K562 (cell line): Measurements from ENCODE around the gene FRMPD4. TPM values are rescaled to one million over a fixed set of nuclear protein-coding genes. Genes with fewer than 3 reads are reported as not detected.

Source experiments
- ATAC-seq: fragments of 200-7000 bp; cut with Tn5 transposase; 3 replicates; pipeline ENCODE4 v1.9.1; 2020; ENCODE audit warnings: moderate library complexity
- BruUV-seq: library from RNA; stranded (reverse); fragments of 400-500 nt; replicated peaks from 2 replicates; lab custom pipeline; 2021; lab: Mats Ljungman, UMichigan
- CTCF ChIA-PET: fragments of 300-600 bp; formaldehyde crosslinking; extraction: SDS; loops from one replicate; lab custom pipeline; 2021; ENCODE audit warnings: low intra/inter-chr PET ratio; lab: Yijun Ruan, JAX
- POLR2A ChIA-PET: fragments of 300-600, 350-650 bp; sonication (Branson Sonifier 250); formaldehyde crosslinking; extraction: SDS; loops from one replicate; lab custom pipeline; 2021; ENCODE audit warnings: antibody characterized with exemption, inconsistent platforms; lab: Yijun Ruan, JAX
- DNase-seq, 4 experiments: peaks; one replicate each; pipeline versions ENCODE4 v3.0.0 to v3.0.0-alpha.2; 2011 to 2018; ENCODE audit warnings: low spot score in 3 of 4, mixed read lengths in 3 of 4; ENCODE audit errors: extremely low read depth in 1 of 4
- FAIRE-seq: peaks from 2 replicates; lab custom pipeline; 2011; peaks lifted over from hg19 to GRCh38; lab: Jason Lieb, UNC
- H2AFZ ChIP-seq: 2 replicates; pipeline ENCODE4 v1.6.0; 2011; ENCODE audit warnings: low read depth, low read length, control low read depth, inconsistent platforms
- H3K27ac ChIP-seq: fragments of 200-600 bp; 3 replicates; pipeline ENCODE4 v1.8.0; 2011; ENCODE audit warnings: low read depth, mild to moderate bottlenecking, control low read depth, inconsistent platforms, low read length, moderate library complexity, mixed read lengths; ENCODE audit errors: extremely low read depth
- H3K27me3 ChIP-seq, 2 experiments: fragments of 300-600 bp in 1 of 2; 2 replicates in 1 of 2; 3 replicates in 1 of 2; pipeline versions ENCODE4 v1.6.0 to v1.8.0; 2011; ENCODE audit warnings: inconsistent platforms in 2 of 2, low read length in 2 of 2, mild to moderate bottlenecking in 1 of 2, mixed read lengths in 1 of 2, moderate library complexity in 1 of 2; ENCODE audit not compliant: control insufficient read depth in 2 of 2, insufficient read depth in 2 of 2
- H3K36me3 ChIP-seq: fragments of 300-600 bp; 3 replicates; pipeline ENCODE4 v1.8.0; 2011; ENCODE audit warnings: mild to moderate bottlenecking, low read length, inconsistent platforms; ENCODE audit not compliant: control insufficient read depth, insufficient read depth
- H3K4me1 ChIP-seq, 2 experiments: fragments of 200-600 bp in 1 of 2; replicated peaks in 1 of 2; 2 replicates in 1 of 2; 3 replicates in 1 of 2; pipeline versions ENCODE4 v1.5.1 to v1.8.0; 2011; ENCODE audit warnings: inconsistent platforms in 2 of 2, low read length in 2 of 2, mild to moderate bottlenecking in 1 of 2, mixed read lengths in 1 of 2, moderate library complexity in 1 of 2; ENCODE audit not compliant: control insufficient read depth in 2 of 2, insufficient read depth in 2 of 2
- H3K4me2 ChIP-seq: 2 replicates; pipeline ENCODE4 v1.6.1; 2011; ENCODE audit warnings: low read length, control low read depth, inconsistent platforms, mixed read lengths; ENCODE audit not compliant: insufficient read depth
- H3K4me3 ChIP-seq: fragments of 200-600 bp; sonication (generic), shearing (Covaris generic); 2 replicates; pipeline ENCODE4 v1.5.1; 2016; ENCODE audit warnings: control low read depth, inconsistent platforms
- H3K79me2 ChIP-seq: fragments of 200-600 bp; 3 replicates; pipeline ENCODE4 v1.8.0; 2011; ENCODE audit warnings: low read length, inconsistent platforms; ENCODE audit not compliant: control insufficient read depth, insufficient read depth
- H3K9ac ChIP-seq, 2 experiments: 2 replicates each; pipeline versions ENCODE4 v1.6.0 to v1.6.1; 2011; ENCODE audit warnings: low read depth in 2 of 2, low read length in 2 of 2, control low read depth in 1 of 2, inconsistent platforms in 1 of 2, mild to moderate bottlenecking in 1 of 2, mixed read lengths in 1 of 2; ENCODE audit not compliant: insufficient read depth in 1 of 2
- H3K9me1 ChIP-seq: one replicate; pipeline ENCODE4 v1.6.0; 2011; ENCODE audit warnings: inconsistent platforms, mild to moderate bottlenecking, low read length, moderate library complexity; ENCODE audit not compliant: control insufficient read depth, insufficient read depth
- H3K9me3 ChIP-seq: replicated peaks from 2 replicates; pipeline ENCODE4 v1.5.1; 2011; ENCODE audit warnings: low read depth, low read length, inconsistent platforms; ENCODE audit not compliant: control insufficient read depth, insufficient read depth
- H4K20me1 ChIP-seq: replicated peaks from 2 replicates; pipeline ENCODE4 v1.6.1; 2011; ENCODE audit warnings: low read length, inconsistent platforms, mixed read lengths; ENCODE audit not compliant: control insufficient read depth, insufficient read depth
- HSF4 ChIP-seq: fragments of 250-450 bp; sonication (Bioruptor Pico); IDR thresholded peaks from 2 replicates; pipeline ENCODE4 v2.1.2; 2022; ENCODE audit warnings: mild to moderate bottlenecking, moderate library complexity, borderline replicate concordance
- MAFF ChIP-seq: IDR thresholded peaks from 2 replicates; pipeline ENCODE4 v1.6.1; 2012; ENCODE audit warnings: low read length, improper control_type of control experiment
- NR4A1 ChIP-seq, 2 experiments: fragments of 250-450 bp in 1 of 2; fragments of 450-650 bp in 1 of 2; sonication (Bioruptor Pico) in 1 of 2; IDR thresholded peaks; 2 replicates each; pipeline versions ENCODE4 v1.4.0 to v1.6.1; 2016 to 2020; ENCODE audit warnings: mild to moderate bottlenecking in 2 of 2, missing compliant biosample characterization in 1 of 2, missing genetic modification characterization in 1 of 2, moderate library complexity in 1 of 2
- POLR2A ChIP-seq: fragments of 450-650 bp; conservative IDR thresholded peaks from 2 replicates; pipeline ENCODE4 v1.6.1; 2016
- SMARCE1 ChIP-seq: fragments of 450-650 bp; IDR thresholded peaks from 2 replicates; pipeline ENCODE4 v1.7.1; 2016; ENCODE audit warnings: mild to moderate bottlenecking
- SRF ChIP-seq, 2 experiments: fragments of 250-450, 450-650 bp in 1 of 2; sonication (Bioruptor Pico) in 1 of 2; sonication (generic) in 1 of 2; formaldehyde crosslinking; IDR thresholded peaks; 2 replicates each; pipeline versions ENCODE4 v1.5.0 to v1.5.1; 2020 to 2022; ENCODE audit warnings: mild to moderate bottlenecking in 1 of 2, missing genetic modification reagents in 1 of 2
- TAF1 ChIP-seq: IDR thresholded peaks from 2 replicates; pipeline ENCODE4 v1.6.1; 2011; ENCODE audit warnings: mild to moderate bottlenecking, low read length, moderate library complexity; ENCODE audit not compliant: insufficient read depth, control insufficient read depth, severe bottlenecking; ENCODE audit errors: extremely low read depth
- in situ Hi-C: fragments of 300-500 bp; cut with MboI; formaldehyde crosslinking; loops from 4 replicates; pipeline ENCODE4 v1.15.0; 2018; ENCODE audit warnings: inconsistent platforms, mixed read lengths
- intact Hi-C: fragments of 100-400 bp; cut with micrococcal nuclease; formaldehyde crosslinking; loops from 2 replicates; pipeline ENCODE4 v1.14.2; 2022
- polyA plus RNA-seq, 8 experiments: library from polyadenylated mRNA; depleted of rRNA in 4 of 8; stranded (reverse) in 5 of 8; unstranded in 3 of 8; fragments of >200 nt; fragmentation: Nextera tagmentation in 2 of 8; fragmentation: Illumina TruSeq in 1 of 8; extraction: Ambion mirVana in 2 of 8; extraction: Trizol in 1 of 8; gene quantifications; 2 replicates each; pipeline versions ENCODE4 v1.2.1 to v1.2.3, GENCODE V29; 2011 to 2014; ENCODE audit warnings: inconsistent platforms in 1 of 8, missing spikeins in 1 of 8
- total RNA-seq, 7 experiments: library from RNA; depleted of rRNA in 6 of 7; stranded (reverse); fragments of >200 nt in 6 of 7; fragmentation: Illumina TruSeq in 2 of 7; extraction: Trizol in 2 of 7; gene quantifications; 2 replicates each; pipeline versions ENCODE4 v1.2.1 to v1.2.3, GENCODE V29; 2011 to 2021; ENCODE audit warnings: low replicate concordance in 1 of 7
- TF ChIP-seq, protein P1 (sequence below), 2 experiments: IDR thresholded peaks in 1 of 2; conservative IDR thresholded peaks in 1 of 2; 2 replicates each; pipeline ENCODE4 v1.6.1; 2016; ENCODE audit warnings: low read depth in 2 of 2, mild to moderate bottlenecking in 1 of 2, missing compliant biosample characterization in 1 of 2, missing genetic modification characterization in 1 of 2, moderate library complexity in 1 of 2
- TF ChIP-seq, protein P2 (sequence below): fragments of 250-450 bp; sonication (Bioruptor Pico); IDR thresholded peaks from 2 replicates; pipeline ENCODE4 v1.6.1; 2021; ENCODE audit warnings: mild to moderate bottlenecking
- TF ChIP-seq, protein P3 (sequence below): fragments of 450-650 bp; conservative IDR thresholded peaks from 2 replicates; pipeline ENCODE4 v1.6.1; 2016; ENCODE audit warnings: missing genetic modification characterization, low read depth, mild to moderate bottlenecking, control low read depth, missing compliant biosample characterization
- TF ChIP-seq, protein P4 (sequence below): IDR thresholded peaks from 2 replicates; pipeline ENCODE4 v1.6.1; 2014; ENCODE audit warnings: antibody characterized with exemption
- TF ChIP-seq, protein P5 (sequence below): IDR thresholded peaks from 2 replicates; pipeline ENCODE4 v1.6.1; 2011; ENCODE audit warnings: borderline replicate concordance, low read depth, mild to moderate bottlenecking, moderate library complexity, low read length; ENCODE audit not compliant: insufficient read depth, poor library complexity, severe bottlenecking

FRMPD4 gene
- total and polyA plus RNA-seq, 9 of the 15 experiments (the other 6 are each of a cell fraction or from before 2014, with no cell fraction given): not detected

DNA sequence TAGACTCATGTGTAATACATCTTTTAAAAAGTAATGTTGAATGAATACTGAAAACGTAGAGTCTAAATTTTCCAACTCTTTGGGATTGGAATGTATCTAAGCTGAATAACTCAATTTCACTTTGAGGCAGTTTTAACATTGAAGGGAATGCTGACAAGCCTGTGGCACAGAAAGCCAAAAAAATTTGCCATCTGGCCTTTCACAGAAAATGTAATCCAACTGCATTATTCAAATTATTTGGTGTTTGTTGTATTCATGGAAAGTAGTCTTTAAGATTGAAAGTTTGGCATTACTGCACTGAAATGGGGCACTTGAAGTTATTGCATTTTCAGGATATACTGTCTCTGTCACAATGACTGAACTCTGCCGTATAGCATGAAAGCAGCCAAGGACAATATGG, 186.9 kb downstream of the FRMPD4 start (continued):
- TF ChIP-seq, protein P1, sequence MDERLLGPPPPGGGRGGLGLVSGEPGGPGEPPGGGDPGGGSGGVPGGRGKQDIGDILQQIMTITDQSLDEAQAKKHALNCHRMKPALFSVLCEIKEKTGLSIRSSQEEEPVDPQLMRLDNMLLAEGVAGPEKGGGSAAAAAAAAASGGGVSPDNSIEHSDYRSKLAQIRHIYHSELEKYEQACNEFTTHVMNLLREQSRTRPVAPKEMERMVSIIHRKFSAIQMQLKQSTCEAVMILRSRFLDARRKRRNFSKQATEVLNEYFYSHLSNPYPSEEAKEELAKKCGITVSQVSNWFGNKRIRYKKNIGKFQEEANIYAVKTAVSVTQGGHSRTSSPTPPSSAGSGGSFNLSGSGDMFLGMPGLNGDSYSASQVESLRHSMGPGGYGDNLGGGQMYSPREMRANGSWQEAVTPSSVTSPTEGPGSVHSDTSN (CRISPR knock-in tag; IDR thresholded peaks at IDR 0.05; ENCODE audit: low read depth): no peak
- TF ChIP-seq, protein P1 (tag; conservative IDR thresholded peaks at IDR 0.05; ENCODE audit: low read depth): no peak
- TF ChIP-seq SRF (CRISPR knock-in tag; IDR thresholded peaks at IDR 0.05) (no peak), TAF1 (no peak)
- TF ChIP-seq, protein P2, sequence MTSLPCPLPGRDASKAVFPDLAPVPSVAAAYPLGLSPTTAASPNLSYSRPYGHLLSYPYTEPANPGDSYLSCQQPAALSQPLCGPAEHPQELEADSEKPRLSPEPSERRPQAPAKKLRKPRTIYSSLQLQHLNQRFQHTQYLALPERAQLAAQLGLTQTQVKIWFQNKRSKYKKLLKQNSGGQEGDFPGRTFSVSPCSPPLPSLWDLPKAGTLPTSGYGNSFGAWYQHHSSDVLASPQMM (CRISPR knock-in tag): no peak

DNA sequence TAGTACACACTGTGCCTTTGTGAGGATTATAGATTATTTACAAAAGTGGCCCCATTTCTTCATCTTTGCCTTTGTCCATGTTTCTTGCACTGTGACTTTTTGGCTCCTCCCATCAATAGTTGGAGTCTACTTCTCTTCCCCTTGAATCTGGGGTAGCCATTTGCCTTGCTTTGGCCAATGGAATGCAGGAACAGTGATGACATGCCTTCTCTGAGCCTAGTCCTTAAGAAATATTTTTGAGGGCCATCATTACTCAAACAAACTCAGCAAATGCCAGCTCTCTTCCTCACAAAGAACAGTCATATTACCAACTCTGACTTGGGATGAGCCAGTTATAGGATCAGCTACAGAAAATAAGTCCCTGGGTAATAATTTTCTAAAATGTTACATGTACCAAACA, 189.6 kb downstream of the FRMPD4 start:
- no peak overlapping the region for H3K9ac ChIP-seq
- no peak for ATAC-seq
- in situ Hi-C loops: no loop called here
- ChIA-PET POLR2A (interaction anchor here (0.5 kb wide), 1 partner anchor 282 kb away, joined by 3 read pairs; no protein-coding TSS in a partner anchor), CTCF (no interaction called here)
- H3K9me1 ChIP-seq: no peaks in the 10 kb centered on the region
- H3K4me1 ChIP-seq: no peaks in the 10 kb centered on the region
- H3K36me3 ChIP-seq: no peaks in the 10 kb centered on the region
- intact Hi-C loops: no loop called here
- H3K4me3 ChIP-seq: no peak overlapping the region
- H3K4me2 ChIP-seq: no peak overlapping the region
- DNase-seq: no peak
- no peak overlapping the region for H2AFZ ChIP-seq
- H3K27ac ChIP-seq: no peak overlapping the region
- FAIRE-seq: no peak
- BruUV-seq: no TSS peak
- TF ChIP-seq NR4A1 (CRISPR knock-in tag; IDR thresholded peaks at IDR 0.05): no peak
- TF ChIP-seq NR4A1 (tag; IDR thresholded peaks at IDR 0.05): no peak
- TF ChIP-seq, protein P3, sequence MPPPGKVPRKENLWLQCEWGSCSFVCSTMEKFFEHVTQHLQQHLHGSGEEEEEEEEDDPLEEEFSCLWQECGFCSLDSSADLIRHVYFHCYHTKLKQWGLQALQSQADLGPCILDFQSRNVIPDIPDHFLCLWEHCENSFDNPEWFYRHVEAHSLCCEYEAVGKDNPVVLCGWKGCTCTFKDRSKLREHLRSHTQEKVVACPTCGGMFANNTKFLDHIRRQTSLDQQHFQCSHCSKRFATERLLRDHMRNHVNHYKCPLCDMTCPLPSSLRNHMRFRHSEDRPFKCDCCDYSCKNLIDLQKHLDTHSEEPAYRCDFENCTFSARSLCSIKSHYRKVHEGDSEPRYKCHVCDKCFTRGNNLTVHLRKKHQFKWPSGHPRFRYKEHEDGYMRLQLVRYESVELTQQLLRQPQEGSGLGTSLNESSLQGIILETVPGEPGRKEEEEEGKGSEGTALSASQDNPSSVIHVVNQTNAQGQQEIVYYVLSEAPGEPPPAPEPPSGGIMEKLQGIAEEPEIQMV (tag): no peak
- TF ChIP-seq, protein P4, sequence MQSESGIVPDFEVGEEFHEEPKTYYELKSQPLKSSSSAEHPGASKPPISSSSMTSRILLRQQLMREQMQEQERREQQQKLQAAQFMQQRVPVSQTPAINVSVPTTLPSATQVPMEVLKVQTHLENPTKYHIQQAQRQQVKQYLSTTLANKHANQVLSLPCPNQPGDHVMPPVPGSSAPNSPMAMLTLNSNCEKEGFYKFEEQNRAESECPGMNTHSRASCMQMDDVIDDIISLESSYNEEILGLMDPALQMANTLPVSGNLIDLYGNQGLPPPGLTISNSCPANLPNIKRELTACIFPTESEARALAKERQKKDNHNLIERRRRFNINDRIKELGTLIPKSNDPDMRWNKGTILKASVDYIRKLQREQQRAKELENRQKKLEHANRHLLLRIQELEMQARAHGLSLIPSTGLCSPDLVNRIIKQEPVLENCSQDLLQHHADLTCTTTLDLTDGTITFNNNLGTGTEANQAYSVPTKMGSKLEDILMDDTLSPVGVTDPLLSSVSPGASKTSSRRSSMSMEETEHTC: no peak
- TF ChIP-seq, protein P5, sequence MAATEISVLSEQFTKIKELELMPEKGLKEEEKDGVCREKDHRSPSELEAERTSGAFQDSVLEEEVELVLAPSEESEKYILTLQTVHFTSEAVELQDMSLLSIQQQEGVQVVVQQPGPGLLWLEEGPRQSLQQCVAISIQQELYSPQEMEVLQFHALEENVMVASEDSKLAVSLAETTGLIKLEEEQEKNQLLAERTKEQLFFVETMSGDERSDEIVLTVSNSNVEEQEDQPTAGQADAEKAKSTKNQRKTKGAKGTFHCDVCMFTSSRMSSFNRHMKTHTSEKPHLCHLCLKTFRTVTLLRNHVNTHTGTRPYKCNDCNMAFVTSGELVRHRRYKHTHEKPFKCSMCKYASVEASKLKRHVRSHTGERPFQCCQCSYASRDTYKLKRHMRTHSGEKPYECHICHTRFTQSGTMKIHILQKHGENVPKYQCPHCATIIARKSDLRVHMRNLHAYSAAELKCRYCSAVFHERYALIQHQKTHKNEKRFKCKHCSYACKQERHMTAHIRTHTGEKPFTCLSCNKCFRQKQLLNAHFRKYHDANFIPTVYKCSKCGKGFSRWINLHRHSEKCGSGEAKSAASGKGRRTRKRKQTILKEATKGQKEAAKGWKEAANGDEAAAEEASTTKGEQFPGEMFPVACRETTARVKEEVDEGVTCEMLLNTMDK: no peak
- no peak for TF ChIP-seq MAFF
- no peak for TF ChIP-seq SMARCE1
- no peak for TF ChIP-seq POLR2A
- TF ChIP-seq HSF4 (CRISPR knock-in tag): no peak
- TF ChIP-seq, all 486 proteins: peak for 0
- Histone ChIP-seq H4K20me1 (no peaks in the 10 kb centered on the region), H3K9me3 (no peaks in the 10 kb centered on the region), H3K79me2 (no peaks in the 10 kb centered on the region), H3K27me3 (no peaks in the 10 kb centered on the region)
